ENCODE measurements around the gene EXPH5. TPM values are rescaled to one million over a fixed set of nuclear protein-coding genes. Genes with fewer than 3 reads are reported as not detected.

EXPH5 gene
- total RNA-seq, 2 donors from 2014 or later: 1.4 to 2.8 TPM

- Histone ChIP-seq H3K4me3 (no peak overlapping the region), H3K9me3 (no peaks in the 10 kb centered on the region), H3K36me3 (no peaks in the 10 kb centered on the region), H3K27me3 (no peaks in the 10 kb centered on the region), H3K27ac (no peak overlapping the region), H3K4me1 (no peaks in the 10 kb centered on the region)
- DNase-seq (ENCODE audit: low spot score): no peak
- TF ChIP-seq CTCF (IDR thresholded peaks at IDR 0.05): no peak
These were observed 81.6 kb downstream of the EXPH5 start for GRCh38 chr11:108511851-108512474.

GRCh38 chr11:108508653-108509593, 84.6 kb downstream of the EXPH5 start:
- no peak for DNase-seq (ENCODE audit: low spot score)
- H3K27me3 ChIP-seq: no peaks in the 10 kb centered on the region
- H3K4me1 ChIP-seq: no peaks in the 10 kb centered on the region
- H3K36me3 ChIP-seq: no peaks in the 10 kb centered on the region
- no peak overlapping the region for H3K4me3 ChIP-seq
- H3K9me3 ChIP-seq: no peaks in the 10 kb centered on the region
- H3K27ac ChIP-seq: no peak overlapping the region
- no peak for TF ChIP-seq CTCF (IDR thresholded peaks at IDR 0.05)

GRCh38 chr11:108501396-108501795, 92.2 kb downstream of the EXPH5 start:
- no peaks in the 10 kb centered on the region for H3K27me3 ChIP-seq
- H3K4me3 ChIP-seq: no peak overlapping the region
- DNase-seq (ENCODE audit: low spot score): no peak
- peaks cover 0 to 9% of the 10 kb centered on the region in 2 donors for H3K4me1 ChIP-seq
- TF ChIP-seq CTCF (IDR thresholded peaks at IDR 0.05): no peak
- H3K27ac ChIP-seq: no peak overlapping the region
- no peaks in the 10 kb centered on the region for H3K36me3 ChIP-seq
- no peaks in the 10 kb centered on the region for H3K9me3 ChIP-seq

GRCh38 chr11:108500721-108501120, 92.8 kb downstream of the EXPH5 start:
- Histone ChIP-seq H3K27me3 (no peaks in the 10 kb centered on the region), H3K36me3 (no peaks in the 10 kb centered on the region), H3K27ac (no peak overlapping the region), H3K4me3 (no peak overlapping the region), H3K9me3 (no peaks in the 10 kb centered on the region), H3K4me1 (peaks cover 0 to 10% of the 10 kb centered on the region in 2 donors)
- DNase-seq (ENCODE audit: low spot score): no peak
- TF ChIP-seq CTCF (IDR thresholded peaks at IDR 0.05): no peak

GRCh38 chr11:108500169-108500568, 93.4 kb downstream of the EXPH5 start:
- Histone ChIP-seq H3K4me1 (peaks cover 0 to 10% of the 10 kb centered on the region in 2 donors), H3K9me3 (no peaks in the 10 kb centered on the region), H3K27ac (no peak overlapping the region), H3K36me3 (no peaks in the 10 kb centered on the region), H3K27me3 (no peaks in the 10 kb centered on the region), H3K4me3 (no peak overlapping the region)
- no peak for DNase-seq (ENCODE audit: low spot score)
- no peak for TF ChIP-seq CTCF (IDR thresholded peaks at IDR 0.05)
